ENCODE results near the gene RANBP9. TPM values are rescaled to one million over a fixed set of nuclear protein-coding genes. Genes with fewer than 3 reads are reported as not detected.

The RANBP9 gene
- total and polyA plus RNA-seq, 9 of the 15 experiments (the other 6 are each of a cell fraction or from before 2014, with no cell fraction given): 27.5 to 130 (median 61.5) TPM

DNA sequence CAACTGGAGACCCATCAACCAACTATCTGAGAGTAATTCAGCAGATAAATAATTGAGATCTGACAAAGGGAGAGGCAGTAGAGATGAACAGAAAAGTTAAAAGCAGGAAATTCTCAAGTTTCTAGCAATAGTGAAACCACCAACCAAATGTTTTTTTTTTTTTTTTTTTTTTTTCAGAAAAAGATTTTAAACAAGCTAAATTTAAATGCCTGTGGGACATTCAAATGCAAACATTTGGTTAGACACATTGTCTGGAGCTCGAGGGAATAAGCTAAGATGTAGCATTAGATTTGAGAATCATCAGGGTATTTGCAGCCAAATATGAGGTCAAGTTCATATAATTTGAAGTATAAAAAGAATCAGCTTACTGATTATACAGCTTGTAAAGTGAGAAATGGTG is 16.4 kb downstream of the RANBP9 start (continued):
- TF ChIP-seq, protein P1, sequence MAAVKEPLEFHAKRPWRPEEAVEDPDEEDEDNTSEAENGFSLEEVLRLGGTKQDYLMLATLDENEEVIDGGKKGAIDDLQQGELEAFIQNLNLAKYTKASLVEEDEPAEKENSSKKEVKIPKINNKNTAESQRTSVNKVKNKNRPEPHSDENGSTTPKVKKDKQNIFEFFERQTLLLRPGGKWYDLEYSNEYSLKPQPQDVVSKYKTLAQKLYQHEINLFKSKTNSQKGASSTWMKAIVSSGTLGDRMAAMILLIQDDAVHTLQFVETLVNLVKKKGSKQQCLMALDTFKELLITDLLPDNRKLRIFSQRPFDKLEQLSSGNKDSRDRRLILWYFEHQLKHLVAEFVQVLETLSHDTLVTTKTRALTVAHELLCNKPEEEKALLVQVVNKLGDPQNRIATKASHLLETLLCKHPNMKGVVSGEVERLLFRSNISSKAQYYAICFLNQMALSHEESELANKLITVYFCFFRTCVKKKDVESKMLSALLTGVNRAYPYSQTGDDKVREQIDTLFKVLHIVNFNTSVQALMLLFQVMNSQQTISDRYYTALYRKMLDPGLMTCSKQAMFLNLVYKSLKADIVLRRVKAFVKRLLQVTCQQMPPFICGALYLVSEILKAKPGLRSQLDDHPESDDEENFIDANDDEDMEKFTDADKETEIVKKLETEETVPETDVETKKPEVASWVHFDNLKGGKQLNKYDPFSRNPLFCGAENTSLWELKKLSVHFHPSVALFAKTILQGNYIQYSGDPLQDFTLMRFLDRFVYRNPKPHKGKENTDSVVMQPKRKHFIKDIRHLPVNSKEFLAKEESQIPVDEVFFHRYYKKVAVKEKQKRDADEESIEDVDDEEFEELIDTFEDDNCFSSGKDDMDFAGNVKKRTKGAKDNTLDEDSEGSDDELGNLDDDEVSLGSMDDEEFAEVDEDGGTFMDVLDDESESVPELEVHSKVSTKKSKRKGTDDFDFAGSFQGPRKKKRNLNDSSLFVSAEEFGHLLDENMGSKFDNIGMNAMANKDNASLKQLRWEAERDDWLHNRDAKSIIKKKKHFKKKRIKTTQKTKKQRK (IDR thresholded peaks at IDR 0.05; ENCODE audit: borderline replicate concordance, low read depth, low read length): no peak
- TF ChIP-seq ZNF384 (IDR thresholded peaks at IDR 0.05; ENCODE audit: low read depth, low read length): peak; percentile 64
- TF ChIP-seq, protein P2, sequence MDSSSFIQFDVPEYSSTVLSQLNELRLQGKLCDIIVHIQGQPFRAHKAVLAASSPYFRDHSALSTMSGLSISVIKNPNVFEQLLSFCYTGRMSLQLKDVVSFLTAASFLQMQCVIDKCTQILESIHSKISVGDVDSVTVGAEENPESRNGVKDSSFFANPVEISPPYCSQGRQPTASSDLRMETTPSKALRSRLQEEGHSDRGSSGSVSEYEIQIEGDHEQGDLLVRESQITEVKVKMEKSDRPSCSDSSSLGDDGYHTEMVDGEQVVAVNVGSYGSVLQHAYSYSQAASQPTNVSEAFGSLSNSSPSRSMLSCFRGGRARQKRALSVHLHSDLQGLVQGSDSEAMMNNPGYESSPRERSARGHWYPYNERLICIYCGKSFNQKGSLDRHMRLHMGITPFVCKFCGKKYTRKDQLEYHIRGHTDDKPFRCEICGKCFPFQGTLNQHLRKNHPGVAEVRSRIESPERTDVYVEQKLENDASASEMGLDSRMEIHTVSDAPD (CRISPR knock-in tag; IDR thresholded peaks at IDR 0.05): no peak
- TF ChIP-seq, protein P3, sequence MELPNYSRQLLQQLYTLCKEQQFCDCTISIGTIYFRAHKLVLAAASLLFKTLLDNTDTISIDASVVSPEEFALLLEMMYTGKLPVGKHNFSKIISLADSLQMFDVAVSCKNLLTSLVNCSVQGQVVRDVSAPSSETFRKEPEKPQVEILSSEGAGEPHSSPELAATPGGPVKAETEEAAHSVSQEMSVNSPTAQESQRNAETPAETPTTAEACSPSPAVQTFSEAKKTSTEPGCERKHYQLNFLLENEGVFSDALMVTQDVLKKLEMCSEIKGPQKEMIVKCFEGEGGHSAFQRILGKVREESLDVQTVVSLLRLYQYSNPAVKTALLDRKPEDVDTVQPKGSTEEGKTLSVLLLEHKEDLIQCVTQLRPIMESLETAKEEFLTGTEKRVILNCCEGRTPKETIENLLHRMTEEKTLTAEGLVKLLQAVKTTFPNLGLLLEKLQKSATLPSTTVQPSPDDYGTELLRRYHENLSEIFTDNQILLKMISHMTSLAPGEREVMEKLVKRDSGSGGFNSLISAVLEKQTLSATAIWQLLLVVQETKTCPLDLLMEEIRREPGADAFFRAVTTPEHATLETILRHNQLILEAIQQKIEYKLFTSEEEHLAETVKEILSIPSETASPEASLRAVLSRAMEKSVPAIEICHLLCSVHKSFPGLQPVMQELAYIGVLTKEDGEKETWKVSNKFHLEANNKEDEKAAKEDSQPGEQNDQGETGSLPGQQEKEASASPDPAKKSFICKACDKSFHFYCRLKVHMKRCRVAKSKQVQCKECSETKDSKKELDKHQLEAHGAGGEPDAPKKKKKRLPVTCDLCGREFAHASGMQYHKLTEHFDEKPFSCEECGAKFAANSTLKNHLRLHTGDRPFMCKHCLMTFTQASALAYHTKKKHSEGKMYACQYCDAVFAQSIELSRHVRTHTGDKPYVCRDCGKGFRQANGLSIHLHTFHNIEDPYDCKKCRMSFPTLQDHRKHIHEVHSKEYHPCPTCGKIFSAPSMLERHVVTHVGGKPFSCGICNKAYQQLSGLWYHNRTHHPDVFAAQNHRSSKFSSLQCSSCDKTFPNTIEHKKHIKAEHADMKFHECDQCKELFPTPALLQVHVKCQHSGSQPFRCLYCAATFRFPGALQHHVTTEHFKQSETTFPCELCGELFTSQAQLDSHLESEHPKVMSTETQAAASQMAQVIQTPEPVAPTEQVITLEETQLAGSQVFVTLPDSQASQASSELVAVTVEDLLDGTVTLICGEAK (IDR thresholded peaks at IDR 0.05): peak; percentile 64; the same call in 1 of the 2 replicates
- TF ChIP-seq, protein P3 (CRISPR knock-in tag; IDR thresholded peaks at IDR 0.05): no peak

All from K562 (cell line).